Adipose tissue (tissue), 3 donors: ENCODE results near the gene CSRNP3. TPM values are rescaled to one million over a fixed set of nuclear protein-coding genes. Genes with fewer than 3 reads are reported as not detected.

Experiments
- H3K27ac ChIP-seq: one replicate; pipeline ENCODE4 v1.5.1; 2013; ENCODE audit warnings: low read depth, low read length
- WGBS, 3 donors: extraction: QIAGEN DNeasy Blood & Tissue Kit; methylation state at CpG; one replicate each; pipeline ENCODE4 v1.1.7; 2013; 5-methylcytosine and 5-hydroxymethylcytosine counted together
- polyA plus RNA-seq, 3 donors: library from polyadenylated mRNA; stranded (reverse); fragments of 200-250 nt; gene quantifications; one replicate each; pipeline ENCODE4 v1.2.3, GENCODE V29; 2013
- donor health status: healthy with polysubstance abuse.
- donor health status: Bipolar disorder and iron deficiency.
- donor health status: healthy.

Gene CSRNP3
- polyA plus RNA-seq, 3 donors = 0.11 to 0.46 (median 0.45) TPM

GRCh38 chr2:165529130-165529529, 59.6 kb downstream of the CSRNP3 start:
- WGBS, 3 donors = 79 to 87% (median 80%) methylated on average over 3 of the region's 3 CpGs
- H3K27ac ChIP-seq = no peak overlapping the region

- WGBS, 3 donors = 66 to 73% (median 68%) methylated on average over 1 of the region's 1 CpG
- no peak overlapping the region for H3K27ac ChIP-seq
These were observed 63.8 kb downstream of the CSRNP3 start for GRCh38 chr2:165533331-165533730.

- H3K27ac ChIP-seq = no peak overlapping the region
- WGBS, 3 donors = 67 to 93% (median 78%) methylated on average over 2 of the region's 2 CpGs
These were observed 66.0 kb downstream of the CSRNP3 start for GRCh38 chr2:165535471-165535870.

GRCh38 chr2:165536851-165537499, 67.5 kb downstream of the CSRNP3 start:
- no peak overlapping the region for H3K27ac ChIP-seq
- 51 to 63% (median 53%) methylated on average over 3 of the region's 3 CpGs for WGBS, 3 donors

- no peak overlapping the region for H3K27ac ChIP-seq
These were observed 70.5 kb downstream of the CSRNP3 start for GRCh38 chr2:165539985-165540384.

GRCh38 chr2:165544897-165545296, 75.4 kb downstream of the CSRNP3 start:
- H3K27ac ChIP-seq = no peak overlapping the region
- 91 to 98% (median 95%) methylated on average over 2 of the region's 2 CpGs for WGBS, 3 donors

- H3K27ac ChIP-seq = no peak overlapping the region
These were observed 78.4 kb downstream of the CSRNP3 start for GRCh38 chr2:165547900-165548299.

GRCh38 chr2:165549619-165550018, 80.1 kb downstream of the CSRNP3 start:
- 73 to 90% (median 89%) methylated on average over 1 of the region's 1 CpG for WGBS, 3 donors
- no peak overlapping the region for H3K27ac ChIP-seq

GRCh38 chr2:165558832-165559231, 89.3 kb downstream of the CSRNP3 start:
- H3K27ac ChIP-seq = no peak overlapping the region

GRCh38 chr2:165560377-165560988, 91.0 kb downstream of the CSRNP3 start:
- 87 to 91% (median 89%) methylated on average over 4 of the region's 4 CpGs for whole genome bisulfite sequencing, 3 donors
- H3K27ac ChIP-seq = no peak overlapping the region

More at GRCh38 chr2:165558832-165559231, 89.3 kb downstream of the CSRNP3 start:
- 81 to 87% (median 83%) methylated on average over 2 of the region's 2 CpGs for WGBS, 3 donors

- 57 to 73% (median 65%) methylated on average over 1 of the region's 1 CpG for WGBS, 3 donors
- H3K27ac ChIP-seq = no peak overlapping the region
These were observed 92.0 kb downstream of the CSRNP3 start for GRCh38 chr2:165561516-165561915.

GRCh38 chr2:165562233-165562632, 92.7 kb downstream of the CSRNP3 start:
- H3K27ac ChIP-seq = no peak overlapping the region

- H3K27ac ChIP-seq = no peak overlapping the region
- 87 to 94% (median 88%) methylated on average over 6 of the region's 6 CpGs for whole genome bisulfite sequencing, 3 donors
These were observed 94.1 kb downstream of the CSRNP3 start for GRCh38 chr2:165563468-165564225.

- 87 to 91% (median 89%) methylated on average over 4 of the region's 4 CpGs for WGBS, 3 donors
- no peak overlapping the region for H3K27ac ChIP-seq
These were observed 96.5 kb downstream of the CSRNP3 start for GRCh38 chr2:165566008-165566407.

GRCh38 chr2:165567273-165567672, 97.8 kb downstream of the CSRNP3 start:
- WGBS, 3 donors = 88 to 93% (median 91%) methylated on average over 2 of the region's 2 CpGs

GRCh38 chr2:165568361-165568760, 98.9 kb downstream of the CSRNP3 start:
- H3K27ac ChIP-seq = no peak overlapping the region

More at GRCh38 chr2:165567273-165567672, 97.8 kb downstream of the CSRNP3 start:
- H3K27ac ChIP-seq = no peak overlapping the region

GRCh38 chr2:165571477-165571876, 102.0 kb downstream of the CSRNP3 start:
- H3K27ac ChIP-seq = no peak overlapping the region
- 96 to 100% (median 98%) methylated on average over 1 of the region's 1 CpG for WGBS, 3 donors

GRCh38 chr2:165572151-165572550, 102.7 kb downstream of the CSRNP3 start:
- WGBS, 3 donors = 38 to 56% (median 45%) methylated on average over 3 of the region's 3 CpGs
- no peak overlapping the region for H3K27ac ChIP-seq

GRCh38 chr2:165573534-165574461, 104.3 kb downstream of the CSRNP3 start:
- WGBS, 3 donors = 15 to 46% (median 41%) methylated on average over 17 of the region's 17 CpGs

More at GRCh38 chr2:165573534-165574461, 104.3 kb downstream of the CSRNP3 start:
- H3K27ac ChIP-seq = no peak overlapping the region
